Gastroesophageal sphincter (tissue), 2 donors: Measurements from ENCODE around the gene LRP1B.

Experiments used
- EP300 ChIP-seq: sonication (generic); formaldehyde crosslinking; IDR thresholded peaks from one replicate; pipeline ENCODE4 v1.6.1; 2017; ENCODE audit warnings: antibody characterized with exemption, mild to moderate bottlenecking
- POLR2A ChIP-seq, 2 donors: fragments of 450-650 bp; IDR thresholded peaks; one replicate each; pipeline ENCODE4 v1.6.1; 2017; ENCODE audit warnings: antibody characterized with exemption in 2 of 2, mild to moderate bottlenecking in 2 of 2, moderate library complexity in 1 of 2
- POLR2AphosphoS5 ChIP-seq: sonication (generic); formaldehyde crosslinking; IDR thresholded peaks from one replicate; pipeline ENCODE4 v1.6.1; 2017; ENCODE audit warnings: antibody characterized with exemption

DNA sequence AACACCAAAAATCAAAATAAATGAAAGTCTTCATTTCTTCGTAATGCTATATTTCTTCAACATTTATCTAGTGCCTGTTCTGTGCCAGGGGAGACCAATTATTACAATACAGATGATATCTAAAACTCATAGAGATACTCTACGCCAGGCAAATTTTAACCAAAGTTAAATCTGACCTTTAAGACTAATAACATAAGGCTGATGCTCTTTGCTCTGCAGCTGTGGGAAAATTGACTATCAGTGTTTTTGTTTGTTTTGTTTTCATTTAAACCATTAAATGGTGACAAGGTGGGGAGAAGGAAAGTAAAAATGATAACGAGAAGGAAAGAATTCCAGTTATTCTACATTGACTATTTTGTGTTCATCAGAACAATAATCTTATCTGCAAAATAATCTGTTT, 406.4 kb downstream of the LRP1B start:
- no peak for TF ChIP-seq EP300
- TF ChIP-seq POLR2A (IDR thresholded peaks at IDR 0.05), result no peak
- no peak for TF ChIP-seq POLR2AphosphoS5
